Measurements from ENCODE around the gene GRIK4.

The GRIK4 gene

DNA sequence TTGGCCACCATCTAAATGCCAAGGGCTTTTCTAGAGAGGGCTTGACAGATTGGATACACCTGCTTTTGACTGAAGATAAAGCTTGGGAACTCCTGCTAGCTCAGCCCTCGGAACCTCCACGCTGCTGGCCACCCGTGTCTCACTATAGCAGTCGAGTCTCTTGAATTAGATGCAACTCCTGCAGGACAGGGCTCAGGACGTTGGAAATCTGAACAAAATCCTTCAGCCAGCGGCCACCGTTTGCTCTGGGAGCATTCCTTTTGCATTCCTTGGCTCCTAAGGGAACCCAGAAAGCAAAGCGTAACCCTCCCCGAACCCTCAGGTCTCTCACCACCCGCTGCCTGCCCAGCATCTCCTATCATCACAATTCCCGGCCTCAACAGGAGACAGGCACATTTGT lies 77.8 kb downstream of the GRIK4 start:
- TF ChIP-seq FOXP2 (optimal IDR thresholded peaks at IDR 0.05; ENCODE audit: borderline replicate concordance, extremely low read depth, extremely low read length, insufficient read depth) (no peak), SIN3A (IDR thresholded peaks at IDR 0.05; ENCODE audit: borderline replicate concordance, insufficient read depth, low read length) (no peak), TAF1 (IDR thresholded peaks at IDR 0.05; ENCODE audit: borderline replicate concordance, insufficient read depth, low read length) (no peak), POLR2AphosphoS5 (IDR thresholded peaks at IDR 0.05; ENCODE audit: low read depth, low read length) (no peak)
- TF ChIP-seq, protein P1, sequence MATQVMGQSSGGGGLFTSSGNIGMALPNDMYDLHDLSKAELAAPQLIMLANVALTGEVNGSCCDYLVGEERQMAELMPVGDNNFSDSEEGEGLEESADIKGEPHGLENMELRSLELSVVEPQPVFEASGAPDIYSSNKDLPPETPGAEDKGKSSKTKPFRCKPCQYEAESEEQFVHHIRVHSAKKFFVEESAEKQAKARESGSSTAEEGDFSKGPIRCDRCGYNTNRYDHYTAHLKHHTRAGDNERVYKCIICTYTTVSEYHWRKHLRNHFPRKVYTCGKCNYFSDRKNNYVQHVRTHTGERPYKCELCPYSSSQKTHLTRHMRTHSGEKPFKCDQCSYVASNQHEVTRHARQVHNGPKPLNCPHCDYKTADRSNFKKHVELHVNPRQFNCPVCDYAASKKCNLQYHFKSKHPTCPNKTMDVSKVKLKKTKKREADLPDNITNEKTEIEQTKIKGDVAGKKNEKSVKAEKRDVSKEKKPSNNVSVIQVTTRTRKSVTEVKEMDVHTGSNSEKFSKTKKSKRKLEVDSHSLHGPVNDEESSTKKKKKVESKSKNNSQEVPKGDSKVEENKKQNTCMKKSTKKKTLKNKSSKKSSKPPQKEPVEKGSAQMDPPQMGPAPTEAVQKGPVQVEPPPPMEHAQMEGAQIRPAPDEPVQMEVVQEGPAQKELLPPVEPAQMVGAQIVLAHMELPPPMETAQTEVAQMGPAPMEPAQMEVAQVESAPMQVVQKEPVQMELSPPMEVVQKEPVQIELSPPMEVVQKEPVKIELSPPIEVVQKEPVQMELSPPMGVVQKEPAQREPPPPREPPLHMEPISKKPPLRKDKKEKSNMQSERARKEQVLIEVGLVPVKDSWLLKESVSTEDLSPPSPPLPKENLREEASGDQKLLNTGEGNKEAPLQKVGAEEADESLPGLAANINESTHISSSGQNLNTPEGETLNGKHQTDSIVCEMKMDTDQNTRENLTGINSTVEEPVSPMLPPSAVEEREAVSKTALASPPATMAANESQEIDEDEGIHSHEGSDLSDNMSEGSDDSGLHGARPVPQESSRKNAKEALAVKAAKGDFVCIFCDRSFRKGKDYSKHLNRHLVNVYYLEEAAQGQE (IDR thresholded peaks at IDR 0.05; ENCODE audit: insufficient read depth in 1 of 2, low read depth in 2 of 2, low read length in 2 of 2) = no peak

DNA sequence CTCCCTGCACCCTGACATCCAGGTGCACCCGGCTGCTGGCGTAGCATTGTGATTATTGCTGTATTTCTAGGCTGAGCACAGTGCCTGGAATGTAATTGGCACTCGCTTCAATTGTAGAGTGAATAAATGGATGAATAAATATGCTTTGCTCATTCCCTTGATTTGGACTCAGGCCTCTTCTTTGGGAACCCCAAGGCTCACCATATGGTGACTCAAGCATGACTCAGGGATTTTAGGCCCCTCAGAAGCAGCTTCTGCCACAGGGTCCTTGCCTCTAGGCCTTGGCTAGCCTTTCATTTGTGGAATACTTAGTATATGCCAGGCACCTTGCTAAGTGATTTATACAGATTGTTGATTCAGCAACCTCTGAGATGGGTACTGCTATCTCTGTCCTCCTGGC lies 78.9 kb downstream of the GRIK4 start:
- TF ChIP-seq, protein P1 (IDR thresholded peaks at IDR 0.05; ENCODE audit: insufficient read depth in 1 of 2, low read depth in 2 of 2, low read length in 2 of 2) = no peak
- no peak for TF ChIP-seq SIN3A (IDR thresholded peaks at IDR 0.05; ENCODE audit: borderline replicate concordance, insufficient read depth, low read length)
- no peak for TF ChIP-seq FOXP2 (optimal IDR thresholded peaks at IDR 0.05; ENCODE audit: borderline replicate concordance, extremely low read depth, extremely low read length, insufficient read depth)
- TF ChIP-seq TAF1 (IDR thresholded peaks at IDR 0.05; ENCODE audit: borderline replicate concordance, insufficient read depth, low read length) = no peak

DNA sequence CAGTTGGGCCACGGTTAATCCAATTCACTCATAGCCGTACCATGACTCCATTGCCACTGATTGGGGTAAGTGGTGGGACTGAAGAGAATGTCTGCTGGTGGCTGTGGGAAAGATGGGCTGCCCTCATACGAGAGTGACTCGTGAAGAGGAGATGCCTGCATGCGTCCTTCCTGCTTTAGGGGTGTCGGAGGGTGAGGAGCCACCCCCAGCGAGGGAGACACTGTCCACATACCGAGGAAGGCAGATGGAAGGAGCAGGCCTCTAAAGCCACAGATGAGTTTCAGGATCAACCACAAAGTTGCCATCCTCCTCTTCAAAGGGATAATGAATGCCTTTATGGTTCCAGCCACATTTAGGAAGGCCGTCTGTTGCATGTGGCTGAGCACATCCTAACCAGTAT lies 83.2 kb downstream of the GRIK4 start:
- TF ChIP-seq, protein P1 (IDR thresholded peaks at IDR 0.05; ENCODE audit: insufficient read depth in 1 of 2, low read depth in 2 of 2, low read length in 2 of 2) = no peak
- TF ChIP-seq TAF1 (IDR thresholded peaks at IDR 0.05; ENCODE audit: borderline replicate concordance, insufficient read depth, low read length) = no peak
- no peak for TF ChIP-seq POLR2AphosphoS5 (IDR thresholded peaks at IDR 0.05; ENCODE audit: low read depth, low read length)
- TF ChIP-seq FOXP2 (optimal IDR thresholded peaks at IDR 0.05; ENCODE audit: borderline replicate concordance, extremely low read depth, extremely low read length, insufficient read depth) = no peak

DNA sequence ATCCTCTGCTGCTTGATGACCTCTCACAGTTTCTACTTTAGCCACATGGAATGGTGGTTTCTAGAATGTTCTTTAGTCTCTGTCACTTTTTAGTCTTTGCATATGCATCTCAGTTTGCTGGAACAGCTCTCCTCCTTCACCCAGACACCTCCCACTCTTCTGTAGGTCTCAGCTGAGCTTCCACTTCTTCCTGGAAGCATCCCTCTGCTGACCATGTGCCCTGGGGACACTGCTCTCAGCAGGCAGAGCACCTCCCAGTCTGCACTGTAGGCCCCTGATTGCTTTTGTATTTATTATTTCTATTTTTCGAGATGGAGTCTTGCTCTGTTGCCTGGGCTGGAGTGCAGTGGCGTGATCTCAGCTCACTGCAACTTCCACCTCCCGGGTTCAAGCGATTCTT lies 84.0 kb downstream of the GRIK4 start:
- TF ChIP-seq, protein P1 (IDR thresholded peaks at IDR 0.05; ENCODE audit: insufficient read depth in 1 of 2, low read depth in 2 of 2, low read length in 2 of 2) = no peak
- TF ChIP-seq SIN3A (IDR thresholded peaks at IDR 0.05; ENCODE audit: borderline replicate concordance, insufficient read depth, low read length) = no peak
- no peak for TF ChIP-seq FOXP2 (optimal IDR thresholded peaks at IDR 0.05; ENCODE audit: borderline replicate concordance, extremely low read depth, extremely low read length, insufficient read depth)
- no peak for TF ChIP-seq TAF1 (IDR thresholded peaks at IDR 0.05; ENCODE audit: borderline replicate concordance, insufficient read depth, low read length)
- TF ChIP-seq POLR2AphosphoS5 (IDR thresholded peaks at IDR 0.05; ENCODE audit: low read depth, low read length) = no peak

All from PFSK-1 (cell line).